WERI-Rb-1 (cell line): Measurements from ENCODE around the gene MCAT.
"Not testable (repeated sequence)": the region's sequence is repeated elsewhere in the genome, so short reads cannot be mapped to it uniquely, and the experiment has no call there.

Experiments used
- DNase-seq: peaks from one replicate; pipeline ENCODE4 v3.0.0-alpha.2; 2020
- H3K27ac ChIP-seq: fragments of 250-450 bp; sonication (Bioruptor Pico); 2 replicates; pipeline ENCODE4 v1.5.1; 2020; ENCODE audit warnings: mild to moderate bottlenecking, moderate library complexity
- H3K27me3 ChIP-seq: fragments of 250-450 bp; sonication (Bioruptor Pico); 2 replicates; pipeline ENCODE4 v1.5.1; 2021; ENCODE audit warnings: mild to moderate bottlenecking, low read depth, moderate library complexity; ENCODE audit not compliant: insufficient read depth, severe bottlenecking
- H3K36me3 ChIP-seq: fragments of 250-450 bp; sonication (Bioruptor Pico); 2 replicates; pipeline ENCODE4 v1.5.1; 2020; ENCODE audit warnings: mild to moderate bottlenecking, moderate library complexity
- H3K4me3 ChIP-seq: 2 replicates; pipeline ENCODE4 v1.5.1; 2011; ENCODE audit warnings: low read depth, mild to moderate bottlenecking, control low read depth, low read length
- H3K9me3 ChIP-seq: fragments of 250-450 bp; sonication (Bioruptor Pico); 2 replicates; pipeline ENCODE4 v1.5.1; 2021; ENCODE audit warnings: mild to moderate bottlenecking, moderate library complexity; ENCODE audit not compliant: severe bottlenecking
- TF ChIP-seq, protein P1 (sequence below): IDR thresholded peaks from 2 replicates; pipeline ENCODE4 v1.5.1; 2011; ENCODE audit warnings: low read depth, mild to moderate bottlenecking, control low read depth, inconsistent platforms, low read length

MCAT gene

DNA sequence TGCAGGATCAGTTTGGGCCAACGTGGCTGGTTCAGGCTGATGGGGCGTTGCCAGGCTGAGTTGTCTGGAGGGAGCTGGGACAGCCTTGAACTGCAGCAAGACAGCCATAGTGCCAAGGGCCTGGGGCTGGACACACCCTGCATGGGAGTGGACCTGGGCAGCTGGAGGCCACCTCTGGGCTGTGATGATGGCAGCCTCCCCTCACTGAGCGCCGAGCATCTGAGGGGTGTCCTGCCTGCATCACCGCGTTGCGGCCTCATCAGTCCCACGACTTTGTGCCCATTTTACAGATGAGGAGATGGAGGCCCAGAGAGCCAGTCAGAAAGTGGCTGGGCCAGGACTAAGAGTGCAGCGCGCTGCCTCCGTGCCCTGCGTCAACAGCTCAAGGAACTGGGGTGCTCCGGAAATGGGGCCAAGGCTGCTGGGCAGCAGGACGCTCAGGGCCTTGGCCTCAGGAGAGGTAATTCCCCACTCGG, 7.6 kb upstream of the MCAT start:
- Histone ChIP-seq H3K9me3 (no peaks in the 10 kb centered on the region), H3K27ac (no peak overlapping the region), H3K27me3 (no peaks in the 10 kb centered on the region), H3K4me3 (no peak overlapping the region), H3K36me3 (no peaks in the 10 kb centered on the region)
- TF ChIP-seq, protein P1, sequence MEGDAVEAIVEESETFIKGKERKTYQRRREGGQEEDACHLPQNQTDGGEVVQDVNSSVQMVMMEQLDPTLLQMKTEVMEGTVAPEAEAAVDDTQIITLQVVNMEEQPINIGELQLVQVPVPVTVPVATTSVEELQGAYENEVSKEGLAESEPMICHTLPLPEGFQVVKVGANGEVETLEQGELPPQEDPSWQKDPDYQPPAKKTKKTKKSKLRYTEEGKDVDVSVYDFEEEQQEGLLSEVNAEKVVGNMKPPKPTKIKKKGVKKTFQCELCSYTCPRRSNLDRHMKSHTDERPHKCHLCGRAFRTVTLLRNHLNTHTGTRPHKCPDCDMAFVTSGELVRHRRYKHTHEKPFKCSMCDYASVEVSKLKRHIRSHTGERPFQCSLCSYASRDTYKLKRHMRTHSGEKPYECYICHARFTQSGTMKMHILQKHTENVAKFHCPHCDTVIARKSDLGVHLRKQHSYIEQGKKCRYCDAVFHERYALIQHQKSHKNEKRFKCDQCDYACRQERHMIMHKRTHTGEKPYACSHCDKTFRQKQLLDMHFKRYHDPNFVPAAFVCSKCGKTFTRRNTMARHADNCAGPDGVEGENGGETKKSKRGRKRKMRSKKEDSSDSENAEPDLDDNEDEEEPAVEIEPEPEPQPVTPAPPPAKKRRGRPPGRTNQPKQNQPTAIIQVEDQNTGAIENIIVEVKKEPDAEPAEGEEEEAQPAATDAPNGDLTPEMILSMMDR, result no peak
- DNase-seq, result no peak

DNA sequence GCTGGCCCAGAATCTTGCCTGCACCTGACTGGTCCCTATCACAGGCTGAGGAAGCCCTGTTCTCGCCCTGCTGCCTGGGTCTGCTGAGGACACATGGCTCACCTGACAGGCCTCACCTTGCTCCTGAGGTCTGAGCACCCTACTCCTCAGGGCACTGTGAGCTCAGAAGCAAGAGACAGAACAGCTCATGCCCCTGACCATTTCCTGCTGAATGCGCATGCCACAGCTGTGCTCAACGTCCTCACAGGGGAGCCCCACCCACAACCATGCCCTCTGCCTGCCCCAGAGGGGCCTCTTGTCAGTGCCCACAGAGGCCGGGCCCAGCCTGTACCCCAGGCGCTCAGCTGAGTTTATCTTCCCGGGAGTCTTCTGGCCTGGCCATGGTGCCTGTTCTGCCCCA, 5.4 kb upstream of the MCAT start:
- H3K27ac ChIP-seq, result no peak overlapping the region
- TF ChIP-seq, protein P1, result no peak
- DNase-seq, result no peak

DNA sequence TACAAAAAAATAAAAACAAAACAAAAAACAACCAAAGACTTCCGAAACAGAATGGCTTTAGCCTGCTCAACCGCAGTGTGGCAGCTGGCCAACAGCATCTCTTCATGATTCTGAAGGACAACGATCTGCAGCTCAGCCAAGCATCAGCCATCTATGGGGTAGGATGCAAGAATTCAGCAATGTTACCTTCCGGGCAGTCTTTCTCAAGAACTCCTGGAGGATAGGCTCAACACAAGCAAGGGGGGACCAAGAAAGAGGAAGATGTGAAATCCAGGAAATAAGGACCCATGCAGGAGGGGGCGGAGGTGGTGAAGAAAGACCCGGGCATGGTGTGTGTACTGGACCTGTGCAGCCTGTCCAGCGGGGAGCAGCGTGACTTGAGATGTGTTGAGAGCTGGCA, 4.6 kb upstream of the MCAT start:
- H3K4me3 ChIP-seq, result no peak overlapping the region
- DNase-seq, result no peak
- H3K9me3 ChIP-seq, result no peaks in the 10 kb centered on the region
- TF ChIP-seq, protein P1, result no peak
- H3K27me3 ChIP-seq, result no peaks in the 10 kb centered on the region
- H3K36me3 ChIP-seq, result peaks cover 3% of the 10 kb centered on the region
- H3K27ac ChIP-seq, result no peak overlapping the region

More for the DNA sequence above, 5.4 kb upstream of the MCAT start:
- H3K4me3 ChIP-seq, result no peak overlapping the region
- no peaks in the 10 kb centered on the region for H3K9me3 ChIP-seq
- H3K27me3 ChIP-seq, result no peaks in the 10 kb centered on the region
- no peaks in the 10 kb centered on the region for H3K36me3 ChIP-seq

DNA sequence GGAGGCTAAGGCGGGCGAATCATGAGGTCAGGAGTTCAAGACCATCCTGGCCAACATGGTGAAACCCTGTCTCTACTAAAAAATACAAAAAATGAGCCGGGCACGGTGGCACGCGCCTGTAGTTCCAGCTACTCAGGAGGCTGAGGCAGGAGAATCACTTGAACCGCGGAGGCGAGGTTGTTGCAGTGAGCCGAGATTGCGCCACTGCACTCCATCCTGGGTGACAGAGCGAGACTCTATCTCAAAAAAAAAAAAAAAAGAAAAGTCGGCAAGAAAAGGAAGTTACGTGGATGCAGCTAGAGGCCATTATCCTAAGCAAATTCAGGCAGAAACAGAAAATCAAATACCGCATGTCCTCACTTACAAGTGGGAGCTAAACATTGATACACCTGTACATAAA, 3.1 kb upstream of the MCAT start:
- not testable (repeated sequence) for H3K9me3 ChIP-seq

DNA sequence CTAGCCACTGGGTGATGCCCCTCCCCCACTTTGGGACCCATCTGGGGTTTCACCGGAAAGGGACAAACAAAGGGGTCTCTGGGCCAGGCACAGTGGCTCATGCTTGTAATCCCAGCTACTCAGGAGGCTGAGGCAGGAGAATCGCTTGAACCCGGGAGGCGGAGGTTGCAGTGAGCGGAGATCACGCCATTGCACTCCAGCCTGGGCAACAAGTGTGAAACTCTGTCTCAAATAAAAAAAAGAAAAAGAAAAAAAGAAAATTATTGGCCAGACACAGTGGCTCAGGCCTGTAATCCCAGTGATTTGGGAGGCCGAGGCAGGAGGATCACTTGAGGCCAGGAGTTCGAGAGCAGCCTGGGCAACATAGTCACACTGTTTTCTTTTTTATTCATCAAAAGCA, 2.2 kb upstream of the MCAT start:
- not testable (repeated sequence) for H3K4me3 ChIP-seq, H3K9me3 ChIP-seq, H3K27me3 ChIP-seq, DNase-seq
- Histone ChIP-seq H3K27ac (peak overlapping the region; percentile 43), H3K36me3 (peaks cover 19% of the 10 kb centered on the region)

More for the DNA sequence above, 3.1 kb upstream of the MCAT start:
- not testable (repeated sequence) for DNase-seq, H3K4me3 ChIP-seq, H3K27me3 ChIP-seq, H3K36me3 ChIP-seq, H3K27ac ChIP-seq

DNA sequence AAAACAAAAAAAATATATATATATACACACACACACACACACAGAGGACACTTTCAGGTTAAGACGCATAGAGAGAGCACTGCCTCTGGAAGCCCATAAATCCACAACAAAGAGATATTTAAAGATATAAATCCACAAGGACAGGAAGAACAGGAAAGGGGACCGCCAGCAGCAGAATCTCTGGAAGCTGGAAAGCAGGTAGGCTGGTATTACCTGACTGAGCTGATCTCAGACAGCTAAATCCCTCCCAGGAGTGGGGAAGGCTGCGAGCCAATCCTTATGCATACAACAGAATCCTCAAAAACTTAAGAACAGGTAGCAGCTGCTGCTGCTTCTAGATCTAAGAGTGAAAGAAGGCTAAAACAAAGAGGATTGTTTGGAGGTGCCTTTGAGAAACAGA, 1.8 kb upstream of the MCAT start:
- TF ChIP-seq, protein P1, result no peak
- DNase-seq, result peak; percentile 48
- Histone ChIP-seq H3K27me3 (no peaks in the 10 kb centered on the region), H3K27ac (peak overlapping the region; percentile 43), H3K4me3 (no peak overlapping the region), H3K9me3 (no peaks in the 10 kb centered on the region), H3K36me3 (peaks cover 23% of the 10 kb centered on the region)

DNA sequence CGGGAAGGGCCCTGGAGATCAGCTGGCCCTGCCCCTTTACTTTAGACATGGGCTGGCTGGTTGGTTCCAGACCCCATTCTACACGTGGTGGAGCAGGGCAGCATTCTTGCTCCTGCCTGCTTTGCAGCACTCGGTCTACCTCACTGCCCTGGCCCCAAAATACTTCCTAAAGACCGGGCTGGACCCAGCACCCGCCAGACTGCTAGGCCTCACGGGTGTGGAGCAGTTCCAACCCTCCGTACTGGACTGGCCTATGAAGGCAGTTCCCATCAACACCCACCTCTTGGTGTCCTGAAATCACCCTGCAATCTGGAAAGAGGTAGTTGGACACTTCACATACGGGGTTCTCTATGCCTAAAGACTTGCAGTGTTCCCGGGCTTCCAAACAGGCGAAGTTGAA, 6.4 kb downstream of the MCAT start:
- no peaks in the 10 kb centered on the region for H3K27me3 ChIP-seq
- TF ChIP-seq, protein P1, result no peak
- peaks cover 88% of the 10 kb centered on the region for H3K36me3 ChIP-seq
- no peak overlapping the region for H3K4me3 ChIP-seq
- H3K27ac ChIP-seq, result no peak overlapping the region
- no peak for DNase-seq
- H3K9me3 ChIP-seq, result no peaks in the 10 kb centered on the region
